HG02588 (cell line): Measurements from ENCODE around the gene NTM.
"Not testable (repeated sequence)": the region's sequence is repeated elsewhere in the genome, so short reads cannot be mapped to it uniquely, and the experiment has no call there.

Source experiments
- ATAC-seq: cut with Tn5 transposase; IDR thresholded peaks from one replicate; pipeline ENCODE4 v1.9.1; 2021; ENCODE audit warnings: mild to moderate bottlenecking, moderate library complexity; ENCODE audit not compliant: unreplicated experiment

The NTM gene

GRCh38 chr11:132310390-132311375 is 940.3 kb downstream of the NTM start:
- ATAC-seq, result no peak

- ATAC-seq, result no peak
These were observed 941.3 kb downstream of the NTM start for GRCh38 chr11:132311703-132312102.

GRCh38 chr11:132312161-132312560 is 941.7 kb downstream of the NTM start:
- no peak for ATAC-seq

GRCh38 chr11:132312701-132313111 is 942.3 kb downstream of the NTM start:
- no peak for ATAC-seq

- no peak for ATAC-seq
These were observed 944.6 kb downstream of the NTM start for GRCh38 chr11:132314911-132315455.

- ATAC-seq, result no peak
These were observed 945.3 kb downstream of the NTM start for GRCh38 chr11:132315696-132316095.

- no peak for ATAC-seq
These were observed 948.2 kb downstream of the NTM start for GRCh38 chr11:132318421-132319157.

- not testable (repeated sequence) for ATAC-seq
These were observed 949.0 kb downstream of the NTM start for GRCh38 chr11:132319419-132319818.

- ATAC-seq, result no peak
These were observed 960.1 kb downstream of the NTM start for GRCh38 chr11:132330515-132330914.

GRCh38 chr11:132332521-132332920 is 962.1 kb downstream of the NTM start:
- no peak for ATAC-seq

GRCh38 chr11:132334769-132335280 is 964.4 kb downstream of the NTM start:
- no peak for ATAC-seq

GRCh38 chr11:132335311-132335710 is 964.9 kb downstream of the NTM start:
- no peak for ATAC-seq

- ATAC-seq, result peak; percentile 66
These were observed 966.5 kb downstream of the NTM start for GRCh38 chr11:132336781-132337535.

- no peak for ATAC-seq
These were observed 967.5 kb downstream of the NTM start for GRCh38 chr11:132337819-132338416.

GRCh38 chr11:132342408-132342807 is 972.0 kb downstream of the NTM start:
- no peak for ATAC-seq

- ATAC-seq, result peak; percentile 90
These were observed 973.2 kb downstream of the NTM start for GRCh38 chr11:132343445-132344175.

- no peak for ATAC-seq
These were observed 976.2 kb downstream of the NTM start for GRCh38 chr11:132346558-132347148.

GRCh38 chr11:132347156-132348090 is 977.0 kb downstream of the NTM start:
- ATAC-seq, result no peak
